Testis (tissue), 3 donors: ENCODE data around the gene ADAP1. TPM values are rescaled to one million over a fixed set of nuclear protein-coding genes. Genes with fewer than 3 reads are reported as not detected.
"Not testable (repeated sequence)": the region's sequence is repeated elsewhere in the genome, so short reads cannot be mapped to it uniquely, and the experiment has no call there.

ENCODE experiments used
- DNase-seq: peaks from one replicate; pipeline ENCODE4 v3.0.0-alpha.2; 2019
- H3K27ac ChIP-seq, 2 donors: fragments of 200-600 bp; sonication (generic); one replicate each; pipeline ENCODE4 v1.5.1; 2019
- H3K27me3 ChIP-seq: fragments of 200-600 bp; sonication (generic); one replicate; pipeline ENCODE4 v1.5.1; 2019
- H3K36me3 ChIP-seq: fragments of 200-600 bp; sonication (generic); one replicate; pipeline ENCODE4 v1.5.1; 2017; ENCODE audit warnings: low read depth; ENCODE audit errors: missing control alignments
- H3K4me1 ChIP-seq: fragments of 200-600 bp; sonication (generic); one replicate; pipeline ENCODE4 v1.5.1; 2019
- H3K4me3 ChIP-seq, 2 donors: fragments of 200-600 bp; sonication (generic); one replicate each; pipeline ENCODE4 v1.5.1; 2017 to 2019
- H3K9me3 ChIP-seq: fragments of 200-600 bp; sonication (generic); one replicate; pipeline ENCODE4 v1.5.1; 2017
- POLR2A ChIP-seq: fragments of 450-650 bp; IDR thresholded peaks from one replicate; pipeline ENCODE4 v1.6.1; 2017; ENCODE audit warnings: antibody characterized with exemption, mild to moderate bottlenecking, moderate library complexity
- WGBS, 2 donors: methylation state at CpG; one replicate each; pipeline ENCODE4 v1.1.5; 2018; 5-methylcytosine and 5-hydroxymethylcytosine counted together
- intact Hi-C: fragments of 100-400 bp; cut with DNase I; formaldehyde crosslinking; loops from one replicate; pipeline ENCODE4 v1.15.1; 2023; ENCODE audit warnings: low total_unique reads
- polyA plus RNA-seq: library from polyadenylated mRNA; stranded (reverse); fragments of 350-450 nt; fragmentation: Illumina TruSeq; extraction: RNeasy Lipid Tissue Mini Kit (QIAGEN cat#74804); gene quantifications from one replicate; pipeline ENCODE4 v1.2.3, GENCODE V29; 2014; ENCODE audit warnings: low read depth, low replicate concordance; ENCODE audit not compliant: insufficient read depth
- total RNA-seq, 2 donors: library from RNA; depleted of rRNA; stranded (reverse); fragments of >200 nt; gene quantifications; one replicate each; pipeline ENCODE4 v1.2.3, GENCODE V29; 2016
- TF ChIP-seq, protein P1 (sequence below), 3 experiments: fragments of 450-650 bp in 2 of 3; fragments of 200-600 bp in 1 of 3; sonication (generic) in 1 of 3; IDR thresholded peaks; one replicate each; pipeline ENCODE4 v1.5.1; 2016 to 2019; ENCODE audit warnings: antibody characterized with exemption in 3 of 3, mild to moderate bottlenecking in 2 of 3, moderate library complexity in 1 of 3

The ADAP1 gene
- total and polyA plus RNA-seq, 3 donors from 2014 or later, result 2.4 to 10.9 (median 6.1) TPM

- H3K27me3 ChIP-seq, result no peaks in the 10 kb centered on the region
- no peaks in the 10 kb centered on the region for H3K36me3 ChIP-seq
- WGBS, 2 donors, result 77 to 100% methylated on average over 2 to 18 of the region's 18 CpGs
- H3K9me3 ChIP-seq, result no peaks in the 10 kb centered on the region
- peaks cover 7% of the 10 kb centered on the region for H3K4me1 ChIP-seq
- TF ChIP-seq, protein P1, sequence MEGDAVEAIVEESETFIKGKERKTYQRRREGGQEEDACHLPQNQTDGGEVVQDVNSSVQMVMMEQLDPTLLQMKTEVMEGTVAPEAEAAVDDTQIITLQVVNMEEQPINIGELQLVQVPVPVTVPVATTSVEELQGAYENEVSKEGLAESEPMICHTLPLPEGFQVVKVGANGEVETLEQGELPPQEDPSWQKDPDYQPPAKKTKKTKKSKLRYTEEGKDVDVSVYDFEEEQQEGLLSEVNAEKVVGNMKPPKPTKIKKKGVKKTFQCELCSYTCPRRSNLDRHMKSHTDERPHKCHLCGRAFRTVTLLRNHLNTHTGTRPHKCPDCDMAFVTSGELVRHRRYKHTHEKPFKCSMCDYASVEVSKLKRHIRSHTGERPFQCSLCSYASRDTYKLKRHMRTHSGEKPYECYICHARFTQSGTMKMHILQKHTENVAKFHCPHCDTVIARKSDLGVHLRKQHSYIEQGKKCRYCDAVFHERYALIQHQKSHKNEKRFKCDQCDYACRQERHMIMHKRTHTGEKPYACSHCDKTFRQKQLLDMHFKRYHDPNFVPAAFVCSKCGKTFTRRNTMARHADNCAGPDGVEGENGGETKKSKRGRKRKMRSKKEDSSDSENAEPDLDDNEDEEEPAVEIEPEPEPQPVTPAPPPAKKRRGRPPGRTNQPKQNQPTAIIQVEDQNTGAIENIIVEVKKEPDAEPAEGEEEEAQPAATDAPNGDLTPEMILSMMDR (IDR thresholded peaks at IDR 0.05), result no peak
- TF ChIP-seq POLR2A, result no peak
- H3K4me3 ChIP-seq, result no peak overlapping the region
- no peak overlapping the region for H3K27ac ChIP-seq
- intact Hi-C loops, result no loop called here
- no peak for DNase-seq
Measured at GRCh38 chr7:925601-926000, 28.9 kb downstream of the ADAP1 start.

DNA sequence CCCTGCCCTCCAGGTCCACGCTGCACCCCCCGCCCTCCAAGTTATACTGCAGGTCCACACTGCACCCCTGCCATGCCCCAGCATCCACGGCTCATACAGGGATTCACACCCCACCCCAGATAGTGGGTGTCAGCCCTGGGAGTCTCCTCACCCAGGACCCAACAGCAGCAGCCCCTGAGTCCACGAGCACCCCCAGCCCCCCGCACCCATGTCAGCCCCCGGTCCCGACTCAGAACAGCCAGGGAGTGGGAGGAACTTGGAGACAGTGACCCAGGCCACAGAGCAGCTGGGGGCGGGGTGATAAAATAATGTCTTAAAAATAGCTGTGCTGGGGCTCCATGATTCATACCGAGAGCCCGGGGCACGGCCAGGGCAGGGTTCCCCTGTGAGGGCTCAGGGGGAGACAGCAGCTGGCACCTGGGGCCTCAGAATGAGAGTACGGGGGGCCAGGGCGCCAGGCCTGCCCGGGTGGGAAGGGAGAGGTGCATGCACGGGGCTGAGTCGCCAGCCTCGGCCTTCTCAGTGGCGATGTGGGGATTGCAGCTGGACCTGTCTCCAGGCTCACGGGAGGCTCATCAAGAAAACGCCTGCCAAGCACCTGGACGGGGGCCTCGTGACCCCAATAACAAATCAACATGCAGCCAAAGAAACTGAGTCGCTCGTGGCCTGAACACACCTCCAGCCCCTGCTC, 29.8 kb downstream of the ADAP1 start:
- H3K4me3 ChIP-seq, result no peak overlapping the region
- WGBS, 2 donors, result 56 to 67% methylated on average over 11 to 24 of the region's 24 CpGs
- no peak for DNase-seq
- no peaks in the 10 kb centered on the region for H3K27me3 ChIP-seq
- H3K36me3 ChIP-seq, result no peaks in the 10 kb centered on the region
- intact Hi-C loops, result no loop called here
- H3K9me3 ChIP-seq, result no peaks in the 10 kb centered on the region
- H3K4me1 ChIP-seq, result peaks cover 7% of the 10 kb centered on the region
- H3K27ac ChIP-seq, result no peak overlapping the region
- TF ChIP-seq, protein P1 (IDR thresholded peaks at IDR 0.05), result no peak
- TF ChIP-seq POLR2A, result no peak

DNA sequence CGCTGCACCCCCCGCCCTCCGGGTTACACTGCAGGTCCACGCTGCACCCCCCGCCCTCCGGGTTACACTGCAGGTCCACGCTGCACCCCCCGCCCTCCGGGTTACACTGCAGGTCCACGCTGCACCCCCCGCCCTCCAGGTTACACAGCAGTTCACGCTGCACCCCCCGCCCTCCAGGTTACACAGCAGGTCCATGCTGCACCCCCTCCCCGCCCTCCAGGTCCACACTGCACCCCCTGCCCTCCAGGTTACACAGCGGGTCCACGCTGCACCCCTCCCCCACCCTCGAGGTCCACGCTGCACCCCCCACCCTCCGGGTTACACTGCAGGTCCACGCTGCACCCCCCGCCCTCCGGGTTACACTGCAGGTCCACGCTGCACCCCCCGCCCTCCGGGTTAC, 30.4 kb downstream of the ADAP1 start:
- H3K4me1 ChIP-seq, H3K36me3 ChIP-seq, H3K27ac ChIP-seq, DNase-seq, H3K9me3 ChIP-seq, H3K4me3 ChIP-seq, H3K27me3 ChIP-seq, intact Hi-C loops: not testable (repeated sequence)
- WGBS, 2 donors, result 85% methylated on average over 5 to 14 of the region's 25 CpGs

DNA sequence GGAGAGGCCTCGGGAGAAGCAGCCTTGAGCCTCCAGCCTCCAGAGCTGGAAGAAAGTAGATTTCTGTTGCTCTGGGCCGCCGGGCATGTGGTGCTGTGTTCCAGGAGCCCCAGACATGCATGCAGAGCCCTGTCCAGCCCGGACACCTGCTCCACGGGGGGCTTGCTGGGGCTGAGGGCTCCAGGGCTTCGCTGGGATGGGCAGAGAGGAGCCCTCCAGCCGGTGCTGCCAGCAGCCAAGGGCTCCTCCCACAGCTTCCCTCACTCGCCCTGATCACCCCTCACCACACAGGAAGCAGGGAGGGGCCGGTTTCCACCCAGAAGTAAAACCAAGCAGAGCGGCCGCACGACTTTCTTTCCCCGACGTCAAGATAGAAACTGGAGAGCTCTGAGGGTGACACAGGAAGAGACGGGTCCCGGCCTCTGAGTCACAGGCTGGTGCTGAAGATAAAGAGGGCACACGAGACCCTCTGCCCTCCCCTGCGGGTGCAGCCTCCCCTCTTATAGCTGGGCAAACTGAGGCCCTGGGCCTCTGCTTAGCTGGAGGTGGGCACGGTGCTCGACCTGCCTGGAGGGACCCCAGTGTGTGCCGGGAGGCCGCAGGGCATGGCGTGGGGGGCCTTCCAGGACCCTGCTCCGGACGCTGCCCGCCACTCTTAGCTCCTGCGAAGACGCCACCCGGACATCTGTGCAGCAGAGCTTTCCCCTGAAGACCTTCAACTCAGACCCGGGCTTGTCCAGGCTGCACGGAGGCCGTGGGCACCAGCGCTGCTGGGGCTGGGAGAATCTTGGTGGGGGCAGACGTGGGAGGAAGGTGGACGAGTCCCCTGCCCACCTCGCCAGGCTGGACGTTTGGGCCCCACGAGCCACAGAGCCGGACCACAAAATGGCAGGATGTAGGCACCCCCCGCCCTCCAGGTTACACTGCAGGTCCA, 31.1 kb downstream of the ADAP1 start:
- H3K9me3 ChIP-seq, result no peaks in the 10 kb centered on the region
- intact Hi-C loops, result no loop called here
- no peak overlapping the region for H3K4me3 ChIP-seq
- 61 to 67% methylated on average over 19 to 39 of the region's 40 CpGs for WGBS, 2 donors
- DNase-seq, result peak; percentile 70
- peaks cover 2% of the 10 kb centered on the region for H3K4me1 ChIP-seq
- H3K36me3 ChIP-seq, result no peaks in the 10 kb centered on the region
- TF ChIP-seq POLR2A, result no peak
- TF ChIP-seq, protein P1 (IDR thresholded peaks at IDR 0.05), result no peak
- H3K27ac ChIP-seq, result no peak overlapping the region
- no peaks in the 10 kb centered on the region for H3K27me3 ChIP-seq

- no peaks in the 10 kb centered on the region for H3K4me1 ChIP-seq
- no peaks in the 10 kb centered on the region for H3K36me3 ChIP-seq
- H3K27ac ChIP-seq, result no peak overlapping the region
- TF ChIP-seq, protein P1 (IDR thresholded peaks at IDR 0.05), result no peak
- TF ChIP-seq POLR2A, result no peak
- WGBS, 2 donors, result 54 to 74% methylated on average over 13 to 29 of the region's 29 CpGs
- H3K27me3 ChIP-seq, result no peaks in the 10 kb centered on the region
- H3K9me3 ChIP-seq, result no peaks in the 10 kb centered on the region
- no peak for DNase-seq
- no peak overlapping the region for H3K4me3 ChIP-seq
- intact Hi-C loops, result no loop called here
Measured at GRCh38 chr7:922334-923107, 32.0 kb downstream of the ADAP1 start.
